ENCODE measurements around the gene TRPC1. TPM values are rescaled to one million over a fixed set of nuclear protein-coding genes. Genes with fewer than 3 reads are reported as not detected.

The TRPC1 gene
- total RNA-seq, 1 donor from 2014 or later, result 12.3 TPM

- no peak for TF ChIP-seq CTCF (IDR thresholded peaks at IDR 0.05)
- no peaks in the 10 kb centered on the region for H3K27me3 ChIP-seq
- no peak overlapping the region for H3K4me3 ChIP-seq
- no peaks in the 10 kb centered on the region for H3K9me3 ChIP-seq
- no peak for DNase-seq (ENCODE audit: low spot score in 2 of 2)
- H3K4me1 ChIP-seq, result no peaks in the 10 kb centered on the region
- no peak overlapping the region for H3K27ac ChIP-seq
- peaks cover 5 to 7% of the 10 kb centered on the region in 2 donors for H3K36me3 ChIP-seq
- intact Hi-C loops (cut with DNase I), result no loop called here
Observed at GRCh38 chr3:142801746-142802145, 77.9 kb downstream of the TRPC1 start.

DNA sequence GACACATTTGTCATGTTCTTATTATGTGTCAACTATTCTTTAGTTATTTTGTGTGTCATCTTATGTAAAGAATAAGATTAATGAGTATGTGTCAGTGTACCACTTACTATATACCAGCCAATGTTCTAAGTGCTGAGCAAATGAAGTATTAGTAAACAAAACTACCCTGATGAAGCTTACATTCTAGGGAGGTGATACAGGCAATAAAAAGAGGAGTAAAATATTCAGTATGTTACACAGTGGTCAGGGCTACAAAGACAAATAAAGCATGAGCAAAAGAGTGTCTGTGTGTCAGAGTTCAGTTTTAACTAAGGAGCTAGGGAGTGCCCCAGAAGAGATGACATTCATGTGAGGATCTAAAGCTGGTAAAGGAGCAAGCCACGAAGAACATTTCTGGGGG, 79.1 kb downstream of the TRPC1 start:
- no peak overlapping the region for H3K4me3 ChIP-seq

DNA sequence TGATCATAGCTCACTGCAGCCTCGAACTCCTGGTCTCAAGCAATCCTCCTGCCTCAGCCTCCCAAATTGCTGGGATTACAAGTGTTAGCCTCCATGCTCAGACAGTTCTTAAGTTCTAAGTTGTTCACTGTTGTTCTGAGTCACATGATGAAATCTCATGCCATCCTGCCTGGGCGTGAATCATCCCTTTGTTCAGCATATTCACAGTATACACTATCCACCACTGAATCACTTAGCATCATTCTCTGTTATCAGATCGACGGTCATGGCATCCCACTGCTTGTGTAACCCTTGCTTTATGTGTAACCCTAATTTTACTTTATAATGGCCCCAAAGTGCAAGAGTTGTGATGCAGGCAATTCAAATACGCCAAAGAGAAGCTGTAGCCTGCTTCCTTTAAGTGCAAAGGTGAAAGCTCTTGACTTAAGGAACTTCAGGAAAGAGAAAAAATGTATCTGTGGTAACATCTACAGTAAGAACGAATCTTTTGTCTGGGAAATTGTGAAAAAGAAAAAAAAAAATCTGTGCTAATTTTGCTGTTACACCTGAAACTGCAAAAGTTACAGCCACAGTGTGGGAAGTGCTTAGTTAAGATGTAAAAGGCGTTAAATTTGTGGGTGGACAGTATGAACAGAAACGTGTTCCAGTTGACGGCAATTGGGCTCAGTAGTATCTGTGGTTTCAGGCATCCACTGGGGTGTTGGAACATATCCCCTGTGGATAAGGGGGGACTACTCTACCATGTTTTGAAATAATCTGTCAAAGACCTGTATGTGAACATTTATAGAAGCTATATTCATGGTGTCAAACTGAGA, 84.5 kb downstream of the TRPC1 start:
- no peak for TF ChIP-seq CTCF (IDR thresholded peaks at IDR 0.05)
- Histone ChIP-seq H3K9me3 (no peaks in the 10 kb centered on the region), H3K27me3 (no peaks in the 10 kb centered on the region), H3K4me3 (no peak overlapping the region), H3K4me1 (no peaks in the 10 kb centered on the region), H3K27ac (no peak overlapping the region), H3K36me3 (peaks cover 2 to 7% of the 10 kb centered on the region in 2 donors)
- DNase-seq (ENCODE audit: low spot score in 2 of 2), result no peak
- intact Hi-C loops (cut with DNase I), result no loop called here

More for the DNA sequence above, 79.1 kb downstream of the TRPC1 start:
- Histone ChIP-seq H3K9me3 (no peaks in the 10 kb centered on the region), H3K4me1 (no peaks in the 10 kb centered on the region), H3K36me3 (peaks cover 5 to 7% of the 10 kb centered on the region in 2 donors), H3K27me3 (no peaks in the 10 kb centered on the region), H3K27ac (no peak overlapping the region)
- TF ChIP-seq CTCF (IDR thresholded peaks at IDR 0.05), result no peak
- no peak for DNase-seq (ENCODE audit: low spot score in 2 of 2)
- intact Hi-C loops (cut with DNase I), result no loop called here

DNA sequence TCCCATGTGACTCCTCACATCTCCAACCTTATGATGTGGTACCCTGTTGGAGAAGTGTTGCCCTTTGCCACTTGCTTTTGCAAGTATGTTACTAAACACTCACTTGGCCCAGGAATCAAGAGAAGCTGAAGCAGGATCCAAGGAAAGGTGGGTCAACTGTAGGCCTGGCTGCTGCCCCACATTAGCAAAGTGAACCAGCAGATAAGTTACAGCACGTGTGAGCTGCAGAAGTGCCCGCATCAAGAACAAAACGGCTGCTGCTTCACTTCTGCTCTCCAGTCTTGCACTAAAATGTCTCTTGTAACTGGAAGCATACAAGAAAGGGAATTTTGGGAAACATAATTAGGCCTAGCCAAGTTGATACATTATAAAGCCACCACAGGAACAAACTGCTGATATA, 85.4 kb downstream of the TRPC1 start:
- Histone ChIP-seq H3K9me3 (no peaks in the 10 kb centered on the region), H3K4me1 (no peaks in the 10 kb centered on the region), H3K4me3 (no peak overlapping the region), H3K36me3 (peaks cover 2 to 6% of the 10 kb centered on the region in 2 donors), H3K27ac (no peak overlapping the region), H3K27me3 (no peaks in the 10 kb centered on the region)
- no peak for TF ChIP-seq CTCF (IDR thresholded peaks at IDR 0.05)
- no peak for DNase-seq (ENCODE audit: low spot score in 2 of 2)
- intact Hi-C loops (cut with DNase I), result no loop called here

DNA sequence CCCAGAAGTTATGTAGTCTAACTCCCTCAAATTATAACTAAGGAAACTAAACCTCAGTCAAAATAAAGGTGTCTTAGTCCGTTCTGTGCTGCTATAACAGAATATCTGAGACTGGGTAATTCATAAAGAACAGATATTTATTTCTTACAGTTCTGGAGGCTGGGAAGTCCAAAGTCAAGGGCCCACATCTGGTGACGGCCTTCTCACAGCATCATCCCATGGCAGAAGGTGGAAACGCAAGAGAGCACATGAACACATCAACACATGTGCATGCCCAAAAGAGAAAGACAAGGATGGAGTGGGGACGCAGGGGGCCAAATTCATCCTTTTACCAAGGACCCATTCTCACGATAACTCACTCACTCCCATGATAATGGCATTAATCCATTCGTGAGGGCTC, 92.0 kb downstream of the TRPC1 start:
- no peaks in the 10 kb centered on the region for H3K27me3 ChIP-seq
- H3K9me3 ChIP-seq, result no peaks in the 10 kb centered on the region
- TF ChIP-seq CTCF (IDR thresholded peaks at IDR 0.05), result no peak
- no peaks in the 10 kb centered on the region for H3K4me1 ChIP-seq
- intact Hi-C loops (cut with DNase I), result no loop called here
- no peak overlapping the region for H3K27ac ChIP-seq
- DNase-seq (ENCODE audit: low spot score in 2 of 2), result no peak
- no peak overlapping the region for H3K4me3 ChIP-seq
- no peaks in the 10 kb centered on the region for H3K36me3 ChIP-seq
